H9 (cell line): ENCODE measurements around the gene PKN1. TPM values are rescaled to one million over a fixed set of nuclear protein-coding genes. Genes with fewer than 3 reads are reported as not detected.

Source experiments
- DNase-seq: peaks from one replicate; pipeline ENCODE4 v3.0.0-alpha.2; 2017
- H2AFZ ChIP-seq: one replicate; pipeline ENCODE4 v1.6.1; 2013; ENCODE audit warnings: mild to moderate bottlenecking, low read length, control low read depth, moderate library complexity
- H2AK5ac ChIP-seq: 2 replicates; pipeline ENCODE4 v1.6.1; 2013; ENCODE audit warnings: low read length, control low read depth, mixed read lengths; ENCODE audit not compliant: insufficient read length
- H2BK120ac ChIP-seq: one replicate; pipeline ENCODE4 v1.6.1; 2013; ENCODE audit warnings: low read depth, mild to moderate bottlenecking, low read length, control low read depth, inconsistent platforms; ENCODE audit not compliant: poor library complexity, severe bottlenecking
- H2BK12ac ChIP-seq: 2 replicates; pipeline ENCODE4 v1.6.1; 2013; ENCODE audit warnings: low read length, control low read depth, mixed read lengths, low read depth; ENCODE audit not compliant: insufficient read length
- H2BK15ac ChIP-seq: 2 replicates; pipeline ENCODE4 v1.6.1; 2013; ENCODE audit warnings: low read depth, low read length, control low read depth
- H2BK20ac ChIP-seq: one replicate; pipeline ENCODE4 v1.6.1; 2013; ENCODE audit warnings: low read depth, mild to moderate bottlenecking, low read length, control low read depth, inconsistent platforms; ENCODE audit not compliant: poor library complexity, severe bottlenecking
- H2BK5ac ChIP-seq: 2 replicates; pipeline ENCODE4 v1.6.1; 2013; ENCODE audit warnings: low read length, control low read depth, mixed read lengths; ENCODE audit not compliant: insufficient read length
- H3K14ac ChIP-seq: 2 replicates; pipeline ENCODE4 v1.6.1; 2013; ENCODE audit warnings: low read length, control low read depth; ENCODE audit not compliant: insufficient read depth
- H3K18ac ChIP-seq: 2 replicates; pipeline ENCODE4 v1.6.1; 2013; ENCODE audit warnings: low read depth, mild to moderate bottlenecking, mixed read lengths, low read length, control low read depth; ENCODE audit not compliant: insufficient read length
- H3K23ac ChIP-seq: 2 replicates; pipeline ENCODE4 v1.6.1; 2013; ENCODE audit warnings: low read length, control low read depth, mixed read lengths, low read depth; ENCODE audit not compliant: insufficient read length
- H3K23me2 ChIP-seq: 2 replicates; pipeline ENCODE4 v1.6.1; 2013; ENCODE audit warnings: low read depth, mild to moderate bottlenecking, mixed read lengths, low read length, control low read depth; ENCODE audit not compliant: insufficient read length, poor library complexity, severe bottlenecking
- H3K27ac ChIP-seq: 2 replicates; pipeline ENCODE4 v1.5.1; 2013; ENCODE audit warnings: low read length, control low read depth, mixed read lengths, low read depth; ENCODE audit not compliant: insufficient read length
- H3K27me3 ChIP-seq: 2 replicates; pipeline ENCODE4 v1.6.1; 2013; ENCODE audit warnings: low read length, control low read depth, inconsistent platforms; ENCODE audit not compliant: insufficient read depth
- H3K4ac ChIP-seq: 2 replicates; pipeline ENCODE4 v1.6.1; 2013; ENCODE audit warnings: low read depth, mild to moderate bottlenecking, control low read depth, inconsistent platforms, low read length, moderate library complexity
- H3K4me1 ChIP-seq: 2 replicates; pipeline ENCODE4 v1.6.1; 2013; ENCODE audit warnings: low read length, control low read depth, inconsistent platforms; ENCODE audit not compliant: insufficient read depth
- H3K4me2 ChIP-seq: 2 replicates; pipeline ENCODE4 v1.6.1; 2013; ENCODE audit warnings: low read length, control low read depth, mixed read lengths; ENCODE audit not compliant: insufficient read length, insufficient read depth
- H3K56ac ChIP-seq: 2 replicates; pipeline ENCODE4 v1.6.1; 2013; ENCODE audit warnings: low read depth, mild to moderate bottlenecking, mixed read lengths, low read length, control low read depth; ENCODE audit not compliant: insufficient read length
- H3K79me1 ChIP-seq: 2 replicates; pipeline ENCODE4 v1.6.1; 2013; ENCODE audit warnings: low read depth, mild to moderate bottlenecking, moderate library complexity, low read length, control low read depth, inconsistent platforms; ENCODE audit not compliant: insufficient read depth, poor library complexity, severe bottlenecking
- H3K79me2 ChIP-seq: 2 replicates; pipeline ENCODE4 v1.6.1; 2013; ENCODE audit warnings: low read length, control low read depth, inconsistent platforms; ENCODE audit not compliant: insufficient read depth
- H3K9ac ChIP-seq: 2 replicates; pipeline ENCODE4 v1.6.1; 2013; ENCODE audit warnings: low read length, control low read depth, mixed read lengths; ENCODE audit not compliant: insufficient read length; ENCODE audit errors: extremely low read depth
- H3K9me3 ChIP-seq: one replicate; pipeline ENCODE4 v1.6.1; 2013; ENCODE audit warnings: low read depth, low read length, inconsistent platforms; ENCODE audit not compliant: control insufficient read depth
- H3T11ph ChIP-seq: one replicate; pipeline ENCODE4 v1.6.1; 2013; ENCODE audit warnings: mild to moderate bottlenecking, low read length, control low read depth, inconsistent platforms
- H4K20me1 ChIP-seq: one replicate; pipeline ENCODE4 v1.6.1; 2013; ENCODE audit not compliant: control insufficient read depth, insufficient read length, insufficient read depth
- H4K5ac ChIP-seq: 2 replicates; pipeline ENCODE4 v1.6.1; 2013; ENCODE audit warnings: low read depth, mild to moderate bottlenecking, mixed read lengths, low read length, control low read depth; ENCODE audit not compliant: insufficient read length
- H4K8ac ChIP-seq: replicated peaks from 2 replicates; pipeline ENCODE4 v1.6.1; 2013; ENCODE audit warnings: low read length, control low read depth, mixed read lengths, low read depth; ENCODE audit not compliant: insufficient read length
- H4K91ac ChIP-seq: 2 replicates; pipeline ENCODE4 v1.6.1; 2013; ENCODE audit warnings: low read depth, mild to moderate bottlenecking, moderate library complexity, mixed read lengths, low read length, control low read depth; ENCODE audit not compliant: insufficient read length
- H3K27ac Mint-ChIP-seq, 3 experiments: 2 replicates in 2 of 3; 3 replicates in 1 of 3; pipeline ENCODE4 v1.8.0; 2020 to 2021; ENCODE audit warnings: mixed read lengths in 3 of 3, mild to moderate bottlenecking in 1 of 3, moderate library complexity in 1 of 3
- H3K27me3 Mint-ChIP-seq: 2 replicates; pipeline ENCODE4 v1.8.0; 2021; ENCODE audit warnings: low read depth, mild to moderate bottlenecking, moderate library complexity, mixed read lengths
- H3K36me3 Mint-ChIP-seq, 3 experiments: 2 replicates in 2 of 3; 3 replicates in 1 of 3; pipeline ENCODE4 v1.8.0; 2020 to 2021; ENCODE audit warnings: low read depth in 3 of 3, mixed read lengths in 3 of 3; ENCODE audit not compliant: insufficient read depth in 1 of 3
- H3K4me1 Mint-ChIP-seq, 2 experiments: 2 replicates each; pipeline ENCODE4 v1.8.0; 2020; ENCODE audit warnings: mixed read lengths in 2 of 2
- H3K4me3 Mint-ChIP-seq, 2 experiments: 2 replicates in 1 of 2; 3 replicates in 1 of 2; pipeline ENCODE4 v1.8.0; 2020 to 2021; ENCODE audit warnings: mild to moderate bottlenecking in 2 of 2, mixed read lengths in 2 of 2, moderate library complexity in 1 of 2
- H3K9me3 Mint-ChIP-seq, 2 experiments: 2 replicates in 1 of 2; 3 replicates in 1 of 2; pipeline ENCODE4 v1.8.0; 2020; ENCODE audit warnings: mild to moderate bottlenecking in 2 of 2, mixed read lengths in 2 of 2, moderate library complexity in 1 of 2
- CTCF ChIP-seq: fragments of 200-600 bp; sonication (generic); conservative IDR thresholded peaks from 3 replicates; pipeline ENCODE4 v1.8.0; 2021; ENCODE audit warnings: antibody characterized with exemption, mild to moderate bottlenecking
- WGBS: extraction: QIAGEN DNeasy Blood & Tissue Kit; methylation state at CpG from one replicate; pipeline ENCODE4 v1.1.7; 2013; ENCODE audit warnings: missing lambda C conversion rate, low lambda C conversion rate, mixed read lengths; ENCODE audit not compliant: insufficient read length; ENCODE audit errors: extremely low coverage; 5-methylcytosine and 5-hydroxymethylcytosine counted together
- total RNA-seq: library from RNA; stranded (reverse); gene quantifications from 2 replicates; pipeline ENCODE4 v1.2.1, GENCODE V29; 2021

PKN1 gene
- total RNA-seq, 1 experiment from 2014 or later: 159 TPM

- no peak overlapping the region for H4K8ac ChIP-seq
- H3K9me3 ChIP-seq: no peaks in the 10 kb centered on the region
- no peak overlapping the region for H2BK15ac ChIP-seq
- H4K5ac ChIP-seq: no peak overlapping the region
- H3K4me3 Mint-ChIP-seq: no peak overlapping the region; a peak in 1 of 5 replicates
- H3K27ac ChIP-seq: no peak overlapping the region
- H3K9ac ChIP-seq: no peak overlapping the region
- H3K9me3 Mint-ChIP-seq: no peaks in the 10 kb centered on the region; a peak in 1 of 5 replicates
- peaks cover 37 to 68% (median 62%) of the 10 kb centered on the region in 3 experiments for H3K36me3 Mint-ChIP-seq
- no peak overlapping the region for H4K91ac ChIP-seq
- no peak for DNase-seq
- H3K14ac ChIP-seq: no peak overlapping the region
- H2AK5ac ChIP-seq: no peak overlapping the region
- H2BK12ac ChIP-seq: no peak overlapping the region
- H4K20me1 ChIP-seq: no peaks in the 10 kb centered on the region
- H3K27me3 ChIP-seq: no peaks in the 10 kb centered on the region
- H3K18ac ChIP-seq: no peak overlapping the region
- no peak overlapping the region for H3K4me2 ChIP-seq
- H3K4me1 Mint-ChIP-seq: peaks cover 14 to 22% of the 10 kb centered on the region in 2 experiments
- no peak overlapping the region for H2BK120ac ChIP-seq
- H3T11ph ChIP-seq: no peak overlapping the region
- no CpG with 5 or more reads among the region's 20 CpGs for WGBS
- no peaks in the 10 kb centered on the region for H3K4me1 ChIP-seq
- H2BK5ac ChIP-seq: no peak overlapping the region
- no peak overlapping the region for H2AFZ ChIP-seq
- H3K27ac Mint-ChIP-seq: peak overlapping the region in 1 of 3 experiments; percentile 27; a peak in 1 of 7 replicates
- TF ChIP-seq CTCF: no peak
- H3K79me1 ChIP-seq: peaks cover 5% of the 10 kb centered on the region
- no peak overlapping the region for H3K56ac ChIP-seq
- no peak overlapping the region for H3K4ac ChIP-seq
- H3K27me3 Mint-ChIP-seq: no peaks in the 10 kb centered on the region; the same call in 1 of the 2 replicates
- peaks cover 5% of the 10 kb centered on the region; the same call in 1 of the 2 replicates for H3K79me2 ChIP-seq
- no peaks in the 10 kb centered on the region for H3K23me2 ChIP-seq
- no peak overlapping the region for H2BK20ac ChIP-seq
- H3K23ac ChIP-seq: no peak overlapping the region
These were observed 24.5 kb upstream of the PKN1 start for GRCh38 chr19:14408491-14409145.
